GM12801 (cell line): ENCODE results near the gene DEFB128.

Source experiments
- CTCF ChIP-seq: IDR thresholded peaks from one replicate; pipeline ENCODE4 v1.5.1; 2011; ENCODE audit warnings: control low read depth; ENCODE audit not compliant: insufficient read length; ENCODE audit errors: extremely low read depth

The DEFB128 gene

GRCh38 chr20:189611-190010 is at the start of gene DEFB128:
TSS of gene DEFB128 (minus strand) at chr20:189711. CDS start at chr20:189623, 88 bp downstream.
- TF ChIP-seq CTCF: no peak

GRCh38 chr20:237929-238328 is 48.4 kb upstream of the DEFB128 start:
- TF ChIP-seq CTCF: no peak

DNA sequence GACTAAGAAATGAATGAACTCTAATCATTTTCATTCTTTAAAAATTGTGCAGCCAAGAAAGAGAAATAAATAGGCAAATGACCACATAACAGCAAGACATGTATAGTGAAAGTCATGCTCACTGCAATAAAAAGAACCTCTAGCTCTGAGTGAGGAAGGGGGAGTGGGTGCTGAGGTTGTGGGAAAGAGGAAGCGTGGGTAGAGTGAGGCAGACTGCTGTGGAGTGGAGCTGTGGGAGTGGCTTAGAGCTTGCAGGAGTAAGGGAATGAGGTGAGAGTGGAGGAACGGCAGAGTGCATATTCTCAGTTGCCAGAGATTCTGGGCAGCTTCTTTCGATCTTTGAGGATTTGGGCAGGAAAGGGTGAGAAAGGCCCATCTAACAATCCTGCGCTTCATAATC is 48.0 kb upstream of the DEFB128 start:
- no peak for TF ChIP-seq CTCF

- no peak for TF ChIP-seq CTCF
Measured at GRCh38 chr20:235891-236290, 46.4 kb upstream of the DEFB128 start.

- TF ChIP-seq CTCF: no peak
Measured at GRCh38 chr20:227439-228105, 38.1 kb upstream of the DEFB128 start.

DNA sequence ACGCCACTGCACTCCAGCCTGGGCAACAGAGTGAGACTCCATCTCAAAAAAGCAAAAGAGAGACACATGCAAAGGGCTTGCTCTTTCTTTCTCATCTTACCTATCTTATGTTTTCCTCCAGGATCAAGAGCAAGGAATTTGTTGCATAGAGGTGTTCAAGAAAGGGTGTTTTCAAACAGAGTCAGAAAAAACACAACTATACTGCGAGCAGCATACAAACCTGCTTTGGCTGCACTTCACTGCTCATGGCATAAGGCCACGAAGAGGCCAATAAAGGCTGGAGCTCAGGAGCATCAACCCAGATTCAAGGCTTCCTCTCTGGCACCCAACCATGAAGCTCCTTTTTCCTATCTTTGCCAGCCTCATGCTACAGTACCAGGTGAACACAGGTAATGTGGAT is 37.4 kb upstream of the DEFB128 start, which contains the start of gene DEFB129:
TSS of gene DEFB129 (plus strand) at position 301 of the 400 bp plus-strand sequence. CDS start at position 332, 31 bp downstream.
- no peak for TF ChIP-seq CTCF

GRCh38 chr20:221258-221830 is 31.8 kb upstream of the DEFB128 start:
- TF ChIP-seq CTCF: no peak
